ENCODE measurements around the gene RCSD1.

Gene RCSD1

GRCh38 chr1:167663002-167663772, 33.2 kb downstream of the RCSD1 start:
- Histone ChIP-seq H3K9me3 (ENCODE audit: insufficient read depth, low read length) (no peaks in the 10 kb centered on the region), H4K20me1 (ENCODE audit: low read depth, low read length) (no peaks in the 10 kb centered on the region), H3K4me3 (ENCODE audit: insufficient read depth, low read length, poor library complexity, severe bottlenecking) (no peak overlapping the region), H3K9ac (ENCODE audit: low read length) (no peak overlapping the region), H3K79me2 (ENCODE audit: insufficient read depth, low read length) (peaks cover 20% of the 10 kb centered on the region; the same call in 1 of the 2 replicates), H3K27me3 (ENCODE audit: low read length) (no peaks in the 10 kb centered on the region), H3F3A (ENCODE audit: insufficient read depth) (no peaks in the 10 kb centered on the region), H3K4me2 (ENCODE audit: low read depth, low read length, poor library complexity, severe bottlenecking) (no peak overlapping the region), H2AFZ (ENCODE audit: low read depth, low read length, severe bottlenecking) (no peak overlapping the region), H3K36me3 (ENCODE audit: low read length) (no peaks in the 10 kb centered on the region), H3K9me2 (replicated peaks; ENCODE audit: insufficient read depth, low read length) (no peaks in the 10 kb centered on the region), H3K27ac (ENCODE audit: low read depth, low read length) (no peak overlapping the region)
- TF ChIP-seq EZH2phosphoT487 (conservative IDR thresholded peaks at IDR 0.05; ENCODE audit: low read length) = no peak
- TF ChIP-seq CTCF (IDR thresholded peaks at IDR 0.05; ENCODE audit: insufficient read depth, low read length, poor library complexity, severe bottlenecking) = no peak

- Histone ChIP-seq H3K27me3 (ENCODE audit: low read length) (no peaks in the 10 kb centered on the region), H3F3A (ENCODE audit: insufficient read depth) (no peaks in the 10 kb centered on the region), H3K9me2 (replicated peaks; ENCODE audit: insufficient read depth, low read length) (no peaks in the 10 kb centered on the region), H2AFZ (ENCODE audit: low read depth, low read length, severe bottlenecking) (no peak overlapping the region), H4K20me1 (ENCODE audit: low read depth, low read length) (0 out of 2 replicates have a peak, but pooled peaks cover 5% of the 10 kb centered on the region), H3K36me3 (ENCODE audit: low read length) (no peaks in the 10 kb centered on the region), H3K27ac (ENCODE audit: low read depth, low read length) (no peak overlapping the region), H3K9ac (ENCODE audit: low read length) (no peak overlapping the region), H3K79me2 (ENCODE audit: insufficient read depth, low read length) (peaks cover 12% of the 10 kb centered on the region; the same call in 1 of the 2 replicates), H3K9me3 (ENCODE audit: insufficient read depth, low read length) (no peaks in the 10 kb centered on the region), H3K4me3 (ENCODE audit: insufficient read depth, low read length, poor library complexity, severe bottlenecking) (no peak overlapping the region), H3K4me2 (ENCODE audit: low read depth, low read length, poor library complexity, severe bottlenecking) (no peak overlapping the region)
- TF ChIP-seq CTCF (IDR thresholded peaks at IDR 0.05; ENCODE audit: insufficient read depth, low read length, poor library complexity, severe bottlenecking) (no peak), EZH2phosphoT487 (conservative IDR thresholded peaks at IDR 0.05; ENCODE audit: low read length) (no peak)
Observed at GRCh38 chr1:167665469-167665868, 35.4 kb downstream of the RCSD1 start.

- no peak overlapping the region for H3K4me3 ChIP-seq (ENCODE audit: insufficient read depth, low read length, poor library complexity, severe bottlenecking)
- H3F3A ChIP-seq (ENCODE audit: insufficient read depth) = no peaks in the 10 kb centered on the region
- H3K9me2 ChIP-seq (replicated peaks; ENCODE audit: insufficient read depth, low read length) = no peaks in the 10 kb centered on the region
- no peak for TF ChIP-seq EZH2phosphoT487 (conservative IDR thresholded peaks at IDR 0.05; ENCODE audit: low read length)
- no peak for TF ChIP-seq CTCF (IDR thresholded peaks at IDR 0.05; ENCODE audit: insufficient read depth, low read length, poor library complexity, severe bottlenecking)
- no peak overlapping the region for H2AFZ ChIP-seq (ENCODE audit: low read depth, low read length, severe bottlenecking)
- H3K4me2 ChIP-seq (ENCODE audit: low read depth, low read length, poor library complexity, severe bottlenecking) = no peak overlapping the region
- no peaks in the 10 kb centered on the region for H3K27me3 ChIP-seq (ENCODE audit: low read length)
- peaks cover 12% of the 10 kb centered on the region; the same call in 1 of the 2 replicates for H3K79me2 ChIP-seq (ENCODE audit: insufficient read depth, low read length)
- H3K36me3 ChIP-seq (ENCODE audit: low read length) = no peaks in the 10 kb centered on the region
- H3K9ac ChIP-seq (ENCODE audit: low read length) = no peak overlapping the region
- H3K9me3 ChIP-seq (ENCODE audit: insufficient read depth, low read length) = no peaks in the 10 kb centered on the region
- no peak overlapping the region for H3K27ac ChIP-seq (ENCODE audit: low read depth, low read length)
- H4K20me1 ChIP-seq (ENCODE audit: low read depth, low read length) = 0 out of 2 replicates have a peak, but pooled peaks cover 5% of the 10 kb centered on the region
Observed at GRCh38 chr1:167666416-167666815, 36.4 kb downstream of the RCSD1 start.
